SKM-1 treated with dmso at 0.1 percent for 144 hours (cell line): ENCODE data around the gene HMGCL.

ENCODE experiments used
- DNase-seq: peaks from one replicate; lab custom pipeline; 2025; ENCODE audit not compliant: unreplicated experiment; lab: John Stamatoyannopoulos, UW

HMGCL gene

GRCh38 chr1:23779826-23780371, 45.3 kb downstream of the HMGCL start:
- DNase-seq = no peak

GRCh38 chr1:23777979-23778814, 47.0 kb downstream of the HMGCL start, which contains the start of gene PITHD1:
TSS of gene PITHD1 (plus strand) at chr1:23778418. CDS start at chr1:23778516, 98 bp downstream.
- DNase-seq = peak; percentile 78

- no peak for DNase-seq
Observed at GRCh38 chr1:23776217-23776616, 49.0 kb downstream of the HMGCL start.

DNA sequence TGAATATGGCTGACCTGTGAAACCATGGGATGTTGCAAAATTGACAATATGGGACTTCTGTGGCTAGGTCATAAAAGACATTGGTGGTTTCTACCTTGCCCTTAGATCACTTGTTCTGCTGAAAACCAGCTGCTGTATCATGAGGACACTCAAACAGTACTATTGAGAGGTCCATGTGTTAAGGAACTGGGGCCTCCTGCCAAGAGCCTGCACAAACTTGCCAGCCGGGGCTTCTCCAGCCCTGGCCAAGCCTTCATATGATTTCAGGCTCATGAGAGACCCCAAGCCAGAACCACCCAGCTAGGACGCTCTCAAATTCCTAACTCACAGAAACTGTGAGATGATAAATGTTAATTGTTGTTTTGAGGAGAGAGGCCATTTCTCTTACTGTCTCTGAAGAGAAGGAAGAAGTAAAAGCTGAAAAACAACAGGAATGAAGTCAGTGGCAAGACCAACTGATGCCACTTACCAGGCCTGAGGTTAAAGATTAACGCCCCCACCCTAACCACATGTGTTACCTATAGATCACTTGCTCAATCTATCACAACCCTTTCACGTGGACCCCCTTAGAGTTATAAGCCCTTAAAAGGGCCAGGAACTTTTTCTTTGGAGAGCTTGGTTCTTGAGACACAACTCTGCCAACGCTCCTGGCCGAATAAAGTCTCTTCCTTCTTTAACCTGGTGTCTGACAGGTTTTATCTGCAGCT, 50.9 kb downstream of the HMGCL start:
- no peak for DNase-seq

GRCh38 chr1:23772854-23773242, 52.4 kb downstream of the HMGCL start:
- DNase-seq = no peak

DNA sequence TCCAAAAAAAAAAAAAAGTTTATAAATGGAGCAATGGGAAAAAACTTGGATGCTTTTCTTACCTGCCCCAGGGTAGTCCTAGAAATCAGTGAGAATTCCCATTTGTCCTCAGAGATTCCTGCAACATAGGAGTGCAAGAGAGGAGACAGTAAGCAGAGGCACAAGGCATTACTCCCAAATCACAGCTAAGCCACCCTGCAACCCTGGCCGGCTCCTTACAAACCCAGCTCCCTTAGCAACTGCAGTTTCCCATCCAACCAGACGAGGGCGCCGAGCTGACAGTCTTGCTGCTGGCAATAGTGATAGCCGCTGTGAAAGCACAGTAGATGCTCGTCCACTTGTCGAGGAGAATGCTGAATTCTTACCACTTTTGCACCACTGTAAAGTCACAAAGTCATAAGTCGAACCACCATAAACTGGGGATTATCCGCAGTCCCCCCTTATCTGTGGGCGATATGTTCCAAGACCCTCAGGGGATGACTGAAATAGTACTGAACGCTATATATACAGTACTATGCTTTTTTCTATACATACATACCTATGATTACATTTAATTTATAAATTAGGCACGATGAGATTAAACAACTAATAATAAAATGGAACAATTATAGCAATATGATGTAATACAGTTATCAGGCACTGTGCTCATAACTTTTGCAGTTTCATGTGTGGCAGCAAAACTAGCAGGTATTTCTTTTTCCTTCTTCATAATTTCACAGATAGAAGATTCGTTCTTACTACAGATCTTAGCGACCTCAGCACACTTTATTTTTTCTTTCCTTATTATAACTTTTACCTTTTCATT, 53.0 kb downstream of the HMGCL start:
- peak; percentile 63 for DNase-seq

GRCh38 chr1:23768733-23769132, 56.5 kb downstream of the HMGCL start:
- no peak for DNase-seq

- no peak for DNase-seq
Observed at GRCh38 chr1:23763041-23763577, 62.1 kb downstream of the HMGCL start.

- no peak for DNase-seq
Observed at GRCh38 chr1:23759277-23759676, 66.0 kb downstream of the HMGCL start.

- DNase-seq = no peak
Observed at GRCh38 chr1:23757812-23758211, 67.4 kb downstream of the HMGCL start.

DNA sequence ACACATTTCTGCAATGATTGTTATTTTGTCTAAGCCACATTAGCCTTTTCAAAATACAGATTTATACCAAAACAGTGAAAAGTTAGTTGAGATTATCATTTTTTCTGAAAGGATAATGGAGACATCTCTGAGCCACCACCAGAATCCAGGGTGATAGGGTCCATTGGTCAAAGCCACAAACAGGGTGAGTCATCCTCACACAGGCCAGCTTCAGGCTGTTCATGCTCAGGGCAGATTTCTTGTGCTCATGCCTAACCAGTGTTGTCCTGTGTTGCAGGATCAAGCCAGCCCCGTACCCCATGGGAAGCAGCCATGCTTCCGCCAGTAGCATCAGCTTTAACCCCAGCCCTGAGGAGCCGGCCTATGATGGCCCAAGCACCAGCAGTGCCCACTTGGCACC, 68.6 kb downstream of the HMGCL start:
- DNase-seq = no peak

DNA sequence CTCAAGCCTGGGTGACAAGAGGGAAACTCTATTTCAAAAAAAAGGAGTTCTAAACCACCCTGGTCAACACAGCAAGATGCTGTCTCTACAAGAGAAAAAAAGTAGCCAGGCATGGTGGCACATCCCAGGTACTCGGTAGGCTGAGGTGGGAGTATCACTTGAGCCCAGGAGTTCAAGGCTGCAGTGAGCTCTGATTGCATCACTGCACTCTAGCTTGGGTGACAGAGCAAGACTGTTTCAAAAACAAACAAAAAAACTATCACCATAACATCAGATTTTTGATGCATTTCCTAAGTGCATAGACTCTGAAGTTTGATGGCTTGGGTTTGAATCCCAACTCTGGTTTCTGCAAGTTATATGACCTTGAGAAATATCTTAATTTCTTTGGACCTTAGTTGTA, 72.3 kb downstream of the HMGCL start:
- no peak for DNase-seq
